UCSD-AML1 (cell line): Measurements from ENCODE around the gene CALCB.
"Not testable (repeated sequence)": the region's sequence is repeated elsewhere in the genome, so short reads cannot be mapped to it uniquely, and the experiment has no call there.

Experiments used
- DNase-seq: peaks from one replicate; lab custom pipeline; 2025; ENCODE audit not compliant: unreplicated experiment; lab: John Stamatoyannopoulos, UW

The CALCB gene

GRCh38 chr11:15073361-15074205 lies at the start of gene CALCB:
Gene CALCB (plus strand): TSS chr11:15073593. CDS start chr11:15074719, 1,126 bp downstream.
- no peak for DNase-seq

- no peak for DNase-seq
Measured at GRCh38 chr11:15027011-15027410, 46.4 kb upstream of the CALCB start.

- no peak for DNase-seq
Measured at GRCh38 chr11:15027956-15028355, 45.4 kb upstream of the CALCB start.

GRCh38 chr11:15028379-15028778 lies 45.0 kb upstream of the CALCB start:
- DNase-seq = no peak

- not testable (repeated sequence) for DNase-seq
Measured at GRCh38 chr11:15031945-15032344, 41.4 kb upstream of the CALCB start.

- no peak for DNase-seq
Measured at GRCh38 chr11:15034687-15035267, 38.6 kb upstream of the CALCB start.

GRCh38 chr11:15035283-15035682 lies 38.1 kb upstream of the CALCB start:
- no peak for DNase-seq

GRCh38 chr11:15038963-15039362 lies 34.4 kb upstream of the CALCB start:
- no peak for DNase-seq

GRCh38 chr11:15045209-15045608 lies 28.2 kb upstream of the CALCB start:
- no peak for DNase-seq

- DNase-seq = no peak
Measured at GRCh38 chr11:15045891-15046290, 27.5 kb upstream of the CALCB start.

GRCh38 chr11:15046673-15047072 lies 26.7 kb upstream of the CALCB start:
- not testable (repeated sequence) for DNase-seq

- no peak for DNase-seq
Measured at GRCh38 chr11:15048616-15049015, 24.8 kb upstream of the CALCB start.

- DNase-seq = no peak
Measured at GRCh38 chr11:15053191-15053685, 20.2 kb upstream of the CALCB start.

- DNase-seq = no peak
Measured at GRCh38 chr11:15055620-15056356, 17.6 kb upstream of the CALCB start.

- no peak for DNase-seq
Measured at GRCh38 chr11:15057329-15057728, 16.1 kb upstream of the CALCB start.

GRCh38 chr11:15059132-15059915 lies 14.1 kb upstream of the CALCB start:
- DNase-seq = no peak

- DNase-seq = no peak
Measured at GRCh38 chr11:15062599-15062998, 10.8 kb upstream of the CALCB start.

- DNase-seq = not testable (repeated sequence)
Measured at GRCh38 chr11:15069751-15070150, 3.6 kb upstream of the CALCB start.

GRCh38 chr11:15071556-15072255 lies 1.7 kb upstream of the CALCB start:
- DNase-seq = no peak

GRCh38 chr11:15072551-15073143 lies 746 bp upstream of the CALCB start:
- no peak for DNase-seq
